Ishikawa (cell line): ENCODE results near the gene SS18L1.

ENCODE experiments used
- CEBPB ChIP-seq: IDR thresholded peaks from 2 replicates; pipeline ENCODE4 v1.6.1; 2012
- CREB1 ChIP-seq: IDR thresholded peaks from 2 replicates; pipeline ENCODE4 v1.6.1; 2012; ENCODE audit warnings: low read depth
- EGR1 ChIP-seq: IDR thresholded peaks from 2 replicates; pipeline ENCODE4 v1.6.1; 2012
- EP300 ChIP-seq: IDR thresholded peaks from 2 replicates; pipeline ENCODE4 v1.6.1; 2012; ENCODE audit warnings: borderline replicate concordance
- FOXM1 ChIP-seq: IDR thresholded peaks from 2 replicates; pipeline ENCODE4 v1.6.1; 2012; ENCODE audit warnings: low read depth, borderline replicate concordance
- MAX ChIP-seq: IDR thresholded peaks from 2 replicates; pipeline ENCODE4 v1.6.1; 2012
- NFIC ChIP-seq: IDR thresholded peaks from 2 replicates; pipeline ENCODE4 v1.6.1; 2012
- RAD21 ChIP-seq: IDR thresholded peaks from 2 replicates; pipeline ENCODE4 v1.6.1; 2012; ENCODE audit warnings: low read depth
- REST ChIP-seq: IDR thresholded peaks from 2 replicates; pipeline ENCODE4 v1.6.1; 2012; ENCODE audit warnings: low read depth, mild to moderate bottlenecking
- TAF1 ChIP-seq: IDR thresholded peaks from 2 replicates; pipeline ENCODE4 v1.6.1; 2012; ENCODE audit warnings: low read depth, mild to moderate bottlenecking
- TCF12 ChIP-seq: IDR thresholded peaks from 2 replicates; pipeline ENCODE4 v1.6.1; 2012; ENCODE audit warnings: low read depth
- TEAD4 ChIP-seq: IDR thresholded peaks from 2 replicates; pipeline ENCODE4 v1.6.1; 2012
- USF1 ChIP-seq: IDR thresholded peaks from 2 replicates; pipeline ENCODE4 v1.6.1; 2012
- YY1 ChIP-seq: IDR thresholded peaks from 2 replicates; pipeline ENCODE4 v1.6.1; 2012; ENCODE audit warnings: low read depth
- ZBTB7A ChIP-seq: IDR thresholded peaks from 2 replicates; pipeline ENCODE4 v1.6.1; 2012; ENCODE audit warnings: low read depth

The SS18L1 gene

GRCh38 chr20:62155428-62156253 lies 12.1 kb downstream of the SS18L1 start:
- no peak for TF ChIP-seq MAX
- no peak for TF ChIP-seq USF1
- no peak for TF ChIP-seq ZBTB7A
- TF ChIP-seq YY1: no peak
- TF ChIP-seq TCF12: no peak
- no peak for TF ChIP-seq CREB1
- TF ChIP-seq EP300: no peak
- no peak for TF ChIP-seq EGR1
- TF ChIP-seq TEAD4: no peak
- TF ChIP-seq CEBPB: no peak
- no peak for TF ChIP-seq NFIC
- TF ChIP-seq TAF1: no peak

GRCh38 chr20:62156254-62156556 lies 12.6 kb downstream of the SS18L1 start:
- TF ChIP-seq CREB1 (no peak), USF1 (no peak), TEAD4 (no peak)

GRCh38 chr20:62156592-62157386 lies 13.2 kb downstream of the SS18L1 start:
- peak; percentile 34; the same call in 1 of the 2 replicates for TF ChIP-seq RAD21
- TF ChIP-seq YY1: no peak
- no peak for TF ChIP-seq CREB1

- TF ChIP-seq TEAD4: no peak
- no peak for TF ChIP-seq REST
- TF ChIP-seq CEBPB: no peak
- TF ChIP-seq FOXM1: no peak
- TF ChIP-seq TCF12: no peak
- TF ChIP-seq ZBTB7A: no peak
- no peak for TF ChIP-seq EGR1
- no peak for TF ChIP-seq EP300
- TF ChIP-seq TAF1: no peak
- TF ChIP-seq NFIC: no peak
- no peak for TF ChIP-seq YY1
- no peak for TF ChIP-seq MAX
- no peak for TF ChIP-seq USF1
- TF ChIP-seq RAD21: no peak
Observed at GRCh38 chr20:62157387-62158087, 14.0 kb downstream of the SS18L1 start.

- TF ChIP-seq NFIC: no peak
- no peak for TF ChIP-seq CEBPB
- no peak for TF ChIP-seq FOXM1
- TF ChIP-seq YY1: no peak
- TF ChIP-seq TCF12: no peak
- TF ChIP-seq REST: no peak
- TF ChIP-seq USF1: no peak
- TF ChIP-seq EP300: no peak
- no peak for TF ChIP-seq ZBTB7A
- TF ChIP-seq TEAD4: no peak
- TF ChIP-seq RAD21: no peak
- no peak for TF ChIP-seq EGR1
- TF ChIP-seq MAX: no peak
- no peak for TF ChIP-seq CREB1
- TF ChIP-seq TAF1: no peak
Observed at GRCh38 chr20:62158088-62158400, 14.5 kb downstream of the SS18L1 start.
